Prostate gland (tissue), 2 donors: ENCODE results near the gene CNRIP1.

Source experiments
- POLR2A ChIP-seq: fragments of 450-650 bp; IDR thresholded peaks from one replicate; pipeline ENCODE4 v1.6.1; 2016; ENCODE audit warnings: antibody characterized with exemption, mild to moderate bottlenecking
- TF ChIP-seq, protein P1 (sequence below), 4 experiments: fragments of 200-600 bp in 2 of 4; fragments of 450-650 bp in 2 of 4; sonication (generic) in 2 of 4; IDR thresholded peaks; 1 replicate in 3 of 4; 2 replicates in 1 of 4; pipeline ENCODE4 v1.5.1; 2016 to 2019; ENCODE audit warnings: antibody characterized with exemption in 4 of 4, mild to moderate bottlenecking in 2 of 4, moderate library complexity in 2 of 4

DNA sequence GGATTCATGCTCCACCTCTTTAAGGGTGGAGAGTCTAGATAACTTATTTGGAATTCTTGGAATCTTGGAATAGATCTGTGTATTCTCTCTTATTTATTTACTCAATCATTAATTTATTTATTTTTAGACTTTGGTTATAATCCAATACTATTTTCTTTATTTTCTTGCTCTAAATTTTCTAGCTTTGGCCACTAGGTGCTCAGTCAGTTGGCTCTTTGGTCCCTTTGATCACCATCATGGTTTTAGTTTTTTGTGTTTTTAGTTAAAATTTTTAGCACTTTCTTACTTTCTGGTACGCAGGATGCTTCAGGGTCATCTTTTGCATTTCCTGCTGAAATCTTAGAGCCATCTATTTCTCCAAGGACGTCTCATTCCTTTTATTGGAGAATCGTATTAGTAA is 40.1 kb upstream of the CNRIP1 start:
- TF ChIP-seq, protein P1, sequence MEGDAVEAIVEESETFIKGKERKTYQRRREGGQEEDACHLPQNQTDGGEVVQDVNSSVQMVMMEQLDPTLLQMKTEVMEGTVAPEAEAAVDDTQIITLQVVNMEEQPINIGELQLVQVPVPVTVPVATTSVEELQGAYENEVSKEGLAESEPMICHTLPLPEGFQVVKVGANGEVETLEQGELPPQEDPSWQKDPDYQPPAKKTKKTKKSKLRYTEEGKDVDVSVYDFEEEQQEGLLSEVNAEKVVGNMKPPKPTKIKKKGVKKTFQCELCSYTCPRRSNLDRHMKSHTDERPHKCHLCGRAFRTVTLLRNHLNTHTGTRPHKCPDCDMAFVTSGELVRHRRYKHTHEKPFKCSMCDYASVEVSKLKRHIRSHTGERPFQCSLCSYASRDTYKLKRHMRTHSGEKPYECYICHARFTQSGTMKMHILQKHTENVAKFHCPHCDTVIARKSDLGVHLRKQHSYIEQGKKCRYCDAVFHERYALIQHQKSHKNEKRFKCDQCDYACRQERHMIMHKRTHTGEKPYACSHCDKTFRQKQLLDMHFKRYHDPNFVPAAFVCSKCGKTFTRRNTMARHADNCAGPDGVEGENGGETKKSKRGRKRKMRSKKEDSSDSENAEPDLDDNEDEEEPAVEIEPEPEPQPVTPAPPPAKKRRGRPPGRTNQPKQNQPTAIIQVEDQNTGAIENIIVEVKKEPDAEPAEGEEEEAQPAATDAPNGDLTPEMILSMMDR (IDR thresholded peaks at IDR 0.05), result peak in 1 of 4 experiments; percentile 8
- TF ChIP-seq POLR2A, result no peak
